ENCODE measurements around the gene CBX2.
A peak's percentile ranks its signal among the peaks of the same experiment; 100 is the strongest.
"Not testable (repeated sequence)": the region's sequence is repeated elsewhere in the genome, so short reads cannot be mapped to it uniquely, and the experiment has no call there.

CBX2 gene

GRCh38 chr17:79749156-79749815, 28.7 kb upstream of the CBX2 start:
- TF ChIP-seq CTCF (IDR thresholded peaks at IDR 0.05; ENCODE audit: insufficient read depth, low read depth, low read length, missing control alignments), result no peak
- DNase-seq (ENCODE audit: low read depth), result peak; percentile 18
- no peak overlapping the region for H3K4me3 ChIP-seq (ENCODE audit: low read length)

- no peak for DNase-seq (ENCODE audit: low read depth)
- no peak overlapping the region for H3K4me3 ChIP-seq (ENCODE audit: low read length)
- TF ChIP-seq CTCF (IDR thresholded peaks at IDR 0.05; ENCODE audit: insufficient read depth, low read depth, low read length, missing control alignments), result no peak
These were observed 28.0 kb upstream of the CBX2 start for GRCh38 chr17:79749958-79750357.

- DNase-seq (ENCODE audit: low read depth), result no peak
- H3K4me3 ChIP-seq (ENCODE audit: low read length), result no peak overlapping the region
- no peak for TF ChIP-seq CTCF (IDR thresholded peaks at IDR 0.05; ENCODE audit: insufficient read depth, low read depth, low read length, missing control alignments)
These were observed 27.1 kb upstream of the CBX2 start for GRCh38 chr17:79750650-79751545.

GRCh38 chr17:79752175-79752574, 25.8 kb upstream of the CBX2 start:
- no peak overlapping the region for H3K4me3 ChIP-seq (ENCODE audit: low read length)
- no peak for TF ChIP-seq CTCF (IDR thresholded peaks at IDR 0.05; ENCODE audit: insufficient read depth, low read depth, low read length, missing control alignments)
- DNase-seq (ENCODE audit: low read depth), result no peak

GRCh38 chr17:79754370-79754769, 23.6 kb upstream of the CBX2 start:
- TF ChIP-seq CTCF (IDR thresholded peaks at IDR 0.05; ENCODE audit: insufficient read depth, low read depth, low read length, missing control alignments), result no peak
- DNase-seq (ENCODE audit: low read depth), result no peak
- no peak overlapping the region for H3K4me3 ChIP-seq (ENCODE audit: low read length)

- DNase-seq (ENCODE audit: low read depth); H3K4me3 ChIP-seq (ENCODE audit: low read length): not testable (repeated sequence)
These were observed 23.0 kb upstream of the CBX2 start for GRCh38 chr17:79754903-79755302.

- no peak for TF ChIP-seq CTCF (IDR thresholded peaks at IDR 0.05; ENCODE audit: insufficient read depth, low read depth, low read length, missing control alignments)
- no peak for DNase-seq (ENCODE audit: low read depth)
- no peak overlapping the region for H3K4me3 ChIP-seq (ENCODE audit: low read length)
These were observed 22.4 kb upstream of the CBX2 start for GRCh38 chr17:79755591-79755990.
